RWPE2 (cell line): ENCODE measurements around the gene HOXC5.

Experiments used
- ATAC-seq: fragments of 200-7000 bp; cut with Tn5 transposase; 3 replicates; pipeline ENCODE4 v1.9.1; 2021; ENCODE audit warnings: low read depth
- DNase-seq: peaks from one replicate; pipeline ENCODE4 v3.0.0-alpha.2; 2020; ENCODE audit warnings: low spot score
- H3K27ac ChIP-seq: fragments of 450-650 bp; 2 replicates; pipeline ENCODE4 v1.5.1; 2017; ENCODE audit warnings: mild to moderate bottlenecking; ENCODE audit not compliant: poor library complexity, severe bottlenecking
- H3K27me3 ChIP-seq: fragments of 250-450 bp; sonication (Bioruptor Pico); 2 replicates; pipeline ENCODE4 v1.5.1; 2021; ENCODE audit warnings: mild to moderate bottlenecking, moderate library complexity; ENCODE audit not compliant: insufficient read depth, poor library complexity, severe bottlenecking
- H3K36me3 ChIP-seq: fragments of 250-450 bp; sonication (Bioruptor Pico); 2 replicates; pipeline ENCODE4 v1.5.1; 2020; ENCODE audit warnings: low read depth, mild to moderate bottlenecking, moderate library complexity
- H3K4me1 ChIP-seq: fragments of 250-450 bp; sonication (Bioruptor Pico); 2 replicates; pipeline ENCODE4 v1.5.1; 2021; ENCODE audit warnings: mild to moderate bottlenecking, moderate library complexity; ENCODE audit not compliant: insufficient read depth, poor library complexity, severe bottlenecking
- H3K4me3 ChIP-seq: fragments of 250-450 bp; sonication (Bioruptor Pico); 2 replicates; pipeline ENCODE4 v1.5.1; 2021; ENCODE audit warnings: mild to moderate bottlenecking, moderate library complexity; ENCODE audit not compliant: severe bottlenecking
- H3K9me3 ChIP-seq: fragments of 250-450 bp; sonication (Bioruptor Pico); 2 replicates; pipeline ENCODE4 v1.5.1; 2021; ENCODE audit warnings: mild to moderate bottlenecking, moderate library complexity; ENCODE audit not compliant: severe bottlenecking
- TF ChIP-seq, protein P1 (sequence below): fragments of 450-650 bp; IDR thresholded peaks from one replicate; pipeline ENCODE4 v1.5.1; 2017; ENCODE audit warnings: mild to moderate bottlenecking, moderate library complexity; ENCODE audit not compliant: poor library complexity, severe bottlenecking

HOXC5 gene

DNA sequence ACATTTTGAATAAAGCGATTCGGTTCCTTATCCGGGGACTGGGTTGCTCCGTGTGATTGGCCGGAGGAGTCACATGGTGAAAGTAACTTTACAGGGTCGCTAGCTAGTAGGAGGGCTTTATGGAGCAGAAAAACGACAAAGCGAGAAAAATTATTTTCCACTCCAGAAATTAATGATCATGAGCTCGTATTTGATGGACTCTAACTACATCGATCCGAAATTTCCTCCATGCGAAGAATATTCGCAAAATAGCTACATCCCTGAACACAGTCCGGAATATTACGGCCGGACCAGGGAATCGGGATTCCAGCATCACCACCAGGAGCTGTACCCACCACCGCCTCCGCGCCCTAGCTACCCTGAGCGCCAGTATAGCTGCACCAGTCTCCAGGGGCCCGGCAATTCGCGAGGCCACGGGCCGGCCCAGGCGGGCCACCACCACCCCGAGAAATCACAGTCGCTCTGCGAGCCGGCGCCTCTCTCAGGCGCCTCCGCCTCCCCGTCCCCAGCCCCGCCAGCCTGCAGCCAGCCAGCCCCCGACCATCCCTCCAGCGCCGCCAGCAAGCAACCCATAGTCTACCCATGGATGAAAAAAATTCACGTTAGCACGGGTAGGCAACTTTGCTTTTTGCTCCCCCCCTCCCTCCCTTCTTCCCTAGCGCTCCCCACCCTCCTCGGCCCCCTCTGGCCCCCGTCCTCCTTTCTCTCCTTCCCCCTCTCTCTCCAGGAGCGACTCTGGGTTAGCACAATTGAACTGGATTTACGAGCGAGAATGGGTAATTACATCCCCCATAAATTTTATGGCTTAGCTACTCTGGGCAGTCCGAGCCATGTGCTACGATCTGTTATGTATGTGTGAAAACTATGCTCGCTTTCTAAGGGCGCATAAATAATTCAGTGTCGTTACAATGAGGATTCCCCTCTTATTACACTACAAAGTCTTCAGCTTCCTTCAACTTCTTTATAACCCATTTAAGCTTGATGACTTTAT lies 21.2 kb downstream of the HOXC5 start, which contains the start of gene HOXC4:
HOXC4 (plus strand) TSS at position 85 of the 991 bp plus-strand sequence; CDS start at position 173, 88 bp downstream.
- H3K27me3 ChIP-seq = peaks cover 65% of the 10 kb centered on the region
- no peak within 1 kb of the TSS for H3K4me3 ChIP-seq
- no peaks in the 10 kb centered on the region for H3K4me1 ChIP-seq
- ATAC-seq = no peak
- TF ChIP-seq, protein P1, sequence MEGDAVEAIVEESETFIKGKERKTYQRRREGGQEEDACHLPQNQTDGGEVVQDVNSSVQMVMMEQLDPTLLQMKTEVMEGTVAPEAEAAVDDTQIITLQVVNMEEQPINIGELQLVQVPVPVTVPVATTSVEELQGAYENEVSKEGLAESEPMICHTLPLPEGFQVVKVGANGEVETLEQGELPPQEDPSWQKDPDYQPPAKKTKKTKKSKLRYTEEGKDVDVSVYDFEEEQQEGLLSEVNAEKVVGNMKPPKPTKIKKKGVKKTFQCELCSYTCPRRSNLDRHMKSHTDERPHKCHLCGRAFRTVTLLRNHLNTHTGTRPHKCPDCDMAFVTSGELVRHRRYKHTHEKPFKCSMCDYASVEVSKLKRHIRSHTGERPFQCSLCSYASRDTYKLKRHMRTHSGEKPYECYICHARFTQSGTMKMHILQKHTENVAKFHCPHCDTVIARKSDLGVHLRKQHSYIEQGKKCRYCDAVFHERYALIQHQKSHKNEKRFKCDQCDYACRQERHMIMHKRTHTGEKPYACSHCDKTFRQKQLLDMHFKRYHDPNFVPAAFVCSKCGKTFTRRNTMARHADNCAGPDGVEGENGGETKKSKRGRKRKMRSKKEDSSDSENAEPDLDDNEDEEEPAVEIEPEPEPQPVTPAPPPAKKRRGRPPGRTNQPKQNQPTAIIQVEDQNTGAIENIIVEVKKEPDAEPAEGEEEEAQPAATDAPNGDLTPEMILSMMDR = no peak
- H3K9me3 ChIP-seq = no peaks in the 10 kb centered on the region
- H3K27ac ChIP-seq = no peak within 1 kb of the TSS
- no peaks in the 10 kb centered on the region for H3K36me3 ChIP-seq
- no peak for DNase-seq

DNA sequence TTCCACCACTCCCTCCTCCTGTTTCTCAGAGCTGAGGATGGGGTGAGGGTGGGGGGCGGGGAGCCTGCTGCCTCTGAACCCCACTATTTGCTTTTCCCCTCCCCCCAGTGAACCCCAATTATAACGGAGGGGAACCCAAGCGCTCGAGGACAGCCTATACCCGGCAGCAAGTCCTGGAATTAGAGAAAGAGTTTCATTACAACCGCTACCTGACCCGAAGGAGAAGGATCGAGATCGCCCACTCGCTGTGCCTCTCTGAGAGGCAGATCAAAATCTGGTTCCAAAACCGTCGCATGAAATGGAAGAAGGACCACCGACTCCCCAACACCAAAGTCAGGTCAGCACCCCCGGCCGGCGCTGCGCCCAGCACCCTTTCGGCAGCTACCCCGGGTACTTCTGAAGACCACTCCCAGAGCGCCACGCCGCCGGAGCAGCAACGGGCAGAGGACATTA lies 21.9 kb downstream of the HOXC5 start:
- no peak overlapping the region for H3K4me3 ChIP-seq

DNA sequence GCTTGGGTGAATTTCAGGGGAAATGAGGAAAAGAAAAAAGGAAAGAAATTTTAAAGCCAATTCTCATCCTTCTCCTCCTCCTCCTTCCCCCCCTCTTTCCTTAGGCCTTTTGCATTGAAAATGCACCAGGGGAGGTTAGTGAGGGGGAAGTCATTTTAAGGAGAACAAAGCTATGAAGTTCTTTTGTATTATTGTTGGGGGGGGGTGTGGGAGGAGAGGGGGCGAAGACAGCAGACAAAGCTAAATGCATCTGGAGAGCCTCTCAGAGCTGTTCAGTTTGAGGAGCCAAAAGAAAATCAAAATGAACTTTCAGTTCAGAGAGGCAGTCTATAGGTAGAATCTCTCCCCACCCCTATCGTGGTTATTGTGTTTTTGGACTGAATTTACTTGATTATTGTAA lies 22.7 kb downstream of the HOXC5 start:
- Histone ChIP-seq H3K27me3 (peaks cover 50% of the 10 kb centered on the region), H3K27ac (no peak overlapping the region), H3K36me3 (no peaks in the 10 kb centered on the region), H3K4me3 (no peak overlapping the region), H3K4me1 (no peaks in the 10 kb centered on the region), H3K9me3 (no peaks in the 10 kb centered on the region)
- TF ChIP-seq, protein P1 = no peak
- DNase-seq (no peak), ATAC-seq (no peak)

More for the DNA sequence above, 21.9 kb downstream of the HOXC5 start:
- TF ChIP-seq, protein P1 = no peak
- Histone ChIP-seq H3K4me1 (no peaks in the 10 kb centered on the region), H3K27ac (no peak overlapping the region), H3K9me3 (no peaks in the 10 kb centered on the region), H3K27me3 (peaks cover 58% of the 10 kb centered on the region), H3K36me3 (no peaks in the 10 kb centered on the region)
- DNase-seq = no peak
- no peak for ATAC-seq

DNA sequence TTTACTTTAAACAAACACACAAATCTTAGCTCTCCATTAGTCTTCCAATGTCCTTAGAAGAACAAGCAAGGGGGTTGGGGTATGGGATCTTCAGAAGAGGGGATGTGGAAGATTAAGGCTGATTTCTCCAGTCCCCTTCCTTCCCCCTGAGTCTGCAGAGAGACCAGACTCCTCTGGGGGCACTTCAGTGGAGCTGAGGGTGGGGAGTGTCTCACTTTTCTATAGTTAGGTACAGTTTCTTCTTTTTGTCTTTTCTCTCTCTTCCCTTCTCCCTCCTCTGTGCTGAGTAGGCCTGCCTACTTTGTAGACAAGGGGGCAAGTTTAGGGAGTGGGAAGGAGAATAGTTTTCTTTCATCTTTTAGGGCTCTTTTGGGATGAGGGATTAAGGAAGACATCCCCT lies 23.3 kb downstream of the HOXC5 start:
- H3K4me3 ChIP-seq = no peak overlapping the region
- DNase-seq = no peak
- no peak overlapping the region for H3K27ac ChIP-seq
- H3K4me1 ChIP-seq = no peaks in the 10 kb centered on the region
- TF ChIP-seq, protein P1 = no peak
- no peaks in the 10 kb centered on the region for H3K36me3 ChIP-seq
- no peak for ATAC-seq
- peaks cover 45% of the 10 kb centered on the region for H3K27me3 ChIP-seq
- H3K9me3 ChIP-seq = no peaks in the 10 kb centered on the region
